Measurements from ENCODE around the gene ALDOB.

Gene ALDOB

GRCh38 chr9:101442318-101442717 lies 6.7 kb upstream of the ALDOB start:
- TF ChIP-seq FOXP2 (optimal IDR thresholded peaks at IDR 0.05; ENCODE audit: borderline replicate concordance, extremely low read depth, extremely low read length, insufficient read depth) (no peak), TAF1 (IDR thresholded peaks at IDR 0.05; ENCODE audit: borderline replicate concordance, insufficient read depth, low read length) (no peak), SIN3A (IDR thresholded peaks at IDR 0.05; ENCODE audit: borderline replicate concordance, insufficient read depth, low read length) (no peak), POLR2AphosphoS5 (IDR thresholded peaks at IDR 0.05; ENCODE audit: low read depth, low read length) (no peak), REST (IDR thresholded peaks at IDR 0.05; ENCODE audit: insufficient read depth in 1 of 2, low read depth in 2 of 2, low read length in 2 of 2) (no peak)

GRCh38 chr9:101440714-101441230 lies 5.2 kb upstream of the ALDOB start:
- TF ChIP-seq FOXP2 (optimal IDR thresholded peaks at IDR 0.05; ENCODE audit: borderline replicate concordance, extremely low read depth, extremely low read length, insufficient read depth): no peak
- no peak for TF ChIP-seq SIN3A (IDR thresholded peaks at IDR 0.05; ENCODE audit: borderline replicate concordance, insufficient read depth, low read length)

- TF ChIP-seq FOXP2 (optimal IDR thresholded peaks at IDR 0.05; ENCODE audit: borderline replicate concordance, extremely low read depth, extremely low read length, insufficient read depth): no peak
- TF ChIP-seq TAF1 (IDR thresholded peaks at IDR 0.05; ENCODE audit: borderline replicate concordance, insufficient read depth, low read length): no peak
- no peak for TF ChIP-seq POLR2AphosphoS5 (IDR thresholded peaks at IDR 0.05; ENCODE audit: low read depth, low read length)
- TF ChIP-seq SIN3A (IDR thresholded peaks at IDR 0.05; ENCODE audit: borderline replicate concordance, insufficient read depth, low read length): no peak
- TF ChIP-seq REST (IDR thresholded peaks at IDR 0.05; ENCODE audit: insufficient read depth in 1 of 2, low read depth in 2 of 2, low read length in 2 of 2): no peak
Observed at GRCh38 chr9:101438523-101438922, 2.9 kb upstream of the ALDOB start.

- TF ChIP-seq REST (IDR thresholded peaks at IDR 0.05; ENCODE audit: insufficient read depth in 1 of 2, low read depth in 2 of 2, low read length in 2 of 2) (no peak), SIN3A (IDR thresholded peaks at IDR 0.05; ENCODE audit: borderline replicate concordance, insufficient read depth, low read length) (no peak), FOXP2 (optimal IDR thresholded peaks at IDR 0.05; ENCODE audit: borderline replicate concordance, extremely low read depth, extremely low read length, insufficient read depth) (no peak), POLR2AphosphoS5 (IDR thresholded peaks at IDR 0.05; ENCODE audit: low read depth, low read length) (no peak), TAF1 (IDR thresholded peaks at IDR 0.05; ENCODE audit: borderline replicate concordance, insufficient read depth, low read length) (no peak)
Observed at GRCh38 chr9:101437806-101438232, 2.2 kb upstream of the ALDOB start.

GRCh38 chr9:101434998-101435397 lies 576 bp downstream of the ALDOB start:
- TF ChIP-seq FOXP2 (optimal IDR thresholded peaks at IDR 0.05; ENCODE audit: borderline replicate concordance, extremely low read depth, extremely low read length, insufficient read depth) (no peak), POLR2AphosphoS5 (IDR thresholded peaks at IDR 0.05; ENCODE audit: low read depth, low read length) (no peak), REST (IDR thresholded peaks at IDR 0.05; ENCODE audit: insufficient read depth in 1 of 2, low read depth in 2 of 2, low read length in 2 of 2) (no peak), TAF1 (IDR thresholded peaks at IDR 0.05; ENCODE audit: borderline replicate concordance, insufficient read depth, low read length) (no peak), SIN3A (IDR thresholded peaks at IDR 0.05; ENCODE audit: borderline replicate concordance, insufficient read depth, low read length) (no peak)
